Stimulated activated CD8-positive, alpha-beta memory T cell treated with anti-CD3 and anti-CD28 coated beads, Interleukin-7, amount 100 ng/mL, for 1 hour (primary cell): ENCODE results near the gene ADCY9.
"Not testable (repeated sequence)": the region's sequence is repeated elsewhere in the genome, so short reads cannot be mapped to it uniquely, and the experiment has no call there.

Experiments used
- DNase-seq, 2 donors: peaks; one replicate each; pipeline ENCODE4 v3.0.0-alpha.2; 2020; ENCODE audit warnings: low read depth in 2 of 2

ADCY9 gene

GRCh38 chr16:3950343-3951193, 165.7 kb downstream of the ADCY9 start:
- DNase-seq = no peak

GRCh38 chr16:3949946-3950342, 166.3 kb downstream of the ADCY9 start:
- DNase-seq = no peak

- no peak for DNase-seq
Observed at GRCh38 chr16:3949287-3949686, 167.0 kb downstream of the ADCY9 start.

GRCh38 chr16:3948378-3948995, 167.8 kb downstream of the ADCY9 start:
- no peak for DNase-seq

- DNase-seq = no peak
Observed at GRCh38 chr16:3946604-3947180, 169.6 kb downstream of the ADCY9 start.

GRCh38 chr16:3945751-3946603, 170.3 kb downstream of the ADCY9 start:
- DNase-seq = no peak

- DNase-seq = not testable (repeated sequence)
Observed at GRCh38 chr16:3944457-3944856, 171.8 kb downstream of the ADCY9 start.

- not testable (repeated sequence) for DNase-seq
Observed at GRCh38 chr16:3942146-3942545, 174.1 kb downstream of the ADCY9 start.

GRCh38 chr16:3938843-3939624, 177.2 kb downstream of the ADCY9 start:
- DNase-seq = peak; percentile 43 to 58

GRCh38 chr16:3938471-3938842, 177.8 kb downstream of the ADCY9 start:
- DNase-seq = no peak

- DNase-seq = no peak
Observed at GRCh38 chr16:3937066-3937875, 179.0 kb downstream of the ADCY9 start.

GRCh38 chr16:3935921-3936320, 180.3 kb downstream of the ADCY9 start:
- no peak for DNase-seq

GRCh38 chr16:3934491-3935181, 181.6 kb downstream of the ADCY9 start:
- DNase-seq = no peak

GRCh38 chr16:3927147-3927546, 189.1 kb downstream of the ADCY9 start:
- not testable (repeated sequence) for DNase-seq

GRCh38 chr16:3924763-3925162, 191.5 kb downstream of the ADCY9 start:
- DNase-seq = no peak

GRCh38 chr16:3922241-3922640, 194.0 kb downstream of the ADCY9 start:
- DNase-seq = no peak

- no peak for DNase-seq
Observed at GRCh38 chr16:3920206-3920605, 196.0 kb downstream of the ADCY9 start.

GRCh38 chr16:3919413-3919812, 196.8 kb downstream of the ADCY9 start:
- no peak for DNase-seq

- DNase-seq = no peak
Observed at GRCh38 chr16:3915426-3916260, 200.6 kb downstream of the ADCY9 start.
